A549 (cell line): ENCODE measurements around the gene PSRC1. TPM values are rescaled to one million over a fixed set of nuclear protein-coding genes. Genes with fewer than 3 reads are reported as not detected.

Experiments
- ATAC-seq, 2 experiments: fragments of 200-7000 bp in 1 of 2; fragments of >200 bp in 1 of 2; cut with Nextera tagmentation in 1 of 2; cut with Tn5 transposase in 1 of 2; 3 replicates each; pipeline versions ENCODE4 v1.8.0 to v1.9.1; 2018 to 2020; ENCODE audit warnings: mild to moderate bottlenecking in 1 of 2, moderate library complexity in 1 of 2
- CTCF ChIA-PET: fragments of 300-600 bp; sonication (Branson Sonifier 250); formaldehyde crosslinking; extraction: SDS; loops from one replicate; lab custom pipeline; 2021; ENCODE audit warnings: antibody characterized with exemption, inconsistent platforms; lab: Yijun Ruan, JAX
- POLR2A ChIA-PET: fragments of 350-600 bp; formaldehyde crosslinking; extraction: SDS; loops from one replicate; lab custom pipeline; 2021; ENCODE audit warnings: antibody characterized with exemption, inconsistent platforms; lab: Yijun Ruan, JAX
- DNase-seq, 2 experiments: peaks; one replicate each; pipeline versions ENCODE4 v3.0.0 to v3.0.0-alpha.2; 2011 to 2016; ENCODE audit warnings: low read depth in 1 of 2, low spot score in 1 of 2
- FAIRE-seq: peaks from 2 replicates; lab custom pipeline; 2011; peaks lifted over from hg19 to GRCh38; lab: Jason Lieb, UNC
- H3K27ac ChIP-seq, 2 experiments: fragments of >200 bp; sonication (Bioruptor Twin); formaldehyde crosslinking; 3 replicates each; pipeline ENCODE4 v1.5.1; 2016 to 2017
- H3K4me1 ChIP-seq: fragments of >200 bp; sonication (Bioruptor Twin); formaldehyde crosslinking; 3 replicates; pipeline ENCODE4 v1.6.1; 2016
- H3K4me2 ChIP-seq: fragments of >200 bp; sonication (Bioruptor Twin); formaldehyde crosslinking; 3 replicates; pipeline ENCODE4 v1.6.1; 2016
- H3K4me3 ChIP-seq: fragments of >200 bp; sonication (Bioruptor Twin); formaldehyde crosslinking; 3 replicates; pipeline ENCODE4 v1.5.1; 2016
- H3K9me3 ChIP-seq: fragments of >200 bp; sonication (Bioruptor Twin); formaldehyde crosslinking; 3 replicates; pipeline ENCODE4 v1.6.1; 2016
- ATOH8 ChIP-seq: fragments of 250-450 bp; sonication (Bioruptor Pico); IDR thresholded peaks from 2 replicates; pipeline ENCODE4 v1.5.0; 2020; ENCODE audit warnings: low read depth, mild to moderate bottlenecking, moderate library complexity
- BCL3 ChIP-seq: fragments of >200 bp; sonication (Bioruptor Twin); formaldehyde crosslinking; IDR thresholded peaks from 3 replicates; pipeline ENCODE4 v1.6.1; 2016
- CBX8 ChIP-seq: fragments of 200-600 bp; sonication (generic); IDR thresholded peaks from 2 replicates; pipeline ENCODE4 v1.6.1; 2016
- ESRRA ChIP-seq: fragments of 150-350 bp; IDR thresholded peaks from 2 replicates; pipeline ENCODE4 v1.6.1; 2014; ENCODE audit warnings: mild to moderate bottlenecking, low read length, borderline replicate concordance
- FOSB ChIP-seq: fragments of 250-450 bp; sonication (Bioruptor Pico); IDR thresholded peaks from 2 replicates; pipeline ENCODE4 v1.5.0; 2020; ENCODE audit warnings: mild to moderate bottlenecking, moderate library complexity
- GATA3 ChIP-seq: IDR thresholded peaks from 2 replicates; pipeline ENCODE4 v1.6.1; 2012; ENCODE audit warnings: borderline replicate concordance
- HOXA7 ChIP-seq: fragments of 250-450 bp; sonication (Bioruptor Pico); IDR thresholded peaks from 2 replicates; pipeline ENCODE4 v1.5.0; 2020; ENCODE audit warnings: mild to moderate bottlenecking, moderate library complexity
- HOXB13 ChIP-seq: fragments of 250-450 bp; sonication (Bioruptor Pico); IDR thresholded peaks from 2 replicates; pipeline ENCODE4 v1.5.0; 2020; ENCODE audit warnings: low read depth, mild to moderate bottlenecking, moderate library complexity
- KDM5A ChIP-seq: fragments of 200-600 bp; sonication (generic); IDR thresholded peaks from 2 replicates; pipeline ENCODE4 v1.6.1; 2016; ENCODE audit warnings: antibody characterized with exemption, mild to moderate bottlenecking
- MAX ChIP-seq: IDR thresholded peaks from 2 replicates; pipeline ENCODE4 v1.6.1; 2012
- MYC ChIP-seq: IDR thresholded peaks from 2 replicates; pipeline ENCODE4 v1.6.1; 2012; ENCODE audit warnings: mild to moderate bottlenecking, inconsistent platforms, low read length, improper control_type of control experiment, borderline replicate concordance
- NR3C1 ChIP-seq: fragments of >200 bp; sonication (Bioruptor Twin); formaldehyde crosslinking; IDR thresholded peaks from 3 replicates; pipeline ENCODE4 v1.6.1; 2017
- POLR2AphosphoS2 ChIP-seq: conservative IDR thresholded peaks from 2 replicates; pipeline ENCODE4 v1.6.1; 2012; ENCODE audit warnings: low read length, improper control_type of control experiment, inconsistent platforms
- RFX5 ChIP-seq: fragments of 450-650 bp; IDR thresholded peaks from 2 replicates; pipeline ENCODE4 v1.7.1; 2014; ENCODE audit warnings: antibody characterized with exemption, mild to moderate bottlenecking, moderate library complexity
- RNF2 ChIP-seq: fragments of 200-600 bp; sonication (generic); IDR thresholded peaks from 2 replicates; pipeline ENCODE4 v1.6.1; 2016; ENCODE audit warnings: low read depth, mild to moderate bottlenecking, antibody characterized with exemption, moderate library complexity, borderline replicate concordance
- SREBF2 ChIP-seq: fragments of 450-650 bp; IDR thresholded peaks from 2 replicates; pipeline ENCODE4 v1.6.1; 2014; ENCODE audit warnings: mild to moderate bottlenecking, moderate library complexity
- USF2 ChIP-seq: fragments of 450-650 bp; IDR thresholded peaks from 2 replicates; pipeline ENCODE4 v1.6.1; 2014; ENCODE audit warnings: antibody characterized with exemption
- ZSCAN20 ChIP-seq: fragments of 250-450 bp; sonication (Bioruptor Pico); IDR thresholded peaks from 2 replicates; pipeline ENCODE4 v1.8.0; 2022; ENCODE audit warnings: mild to moderate bottlenecking, moderate library complexity
- WGBS: methylation state at CpG from one replicate; pipeline ENCODE4 v1.1.6; 2017; ENCODE audit errors: missing lambda C conversion rate; 5-methylcytosine and 5-hydroxymethylcytosine counted together
- polyA plus RNA-seq, 4 experiments: library from polyadenylated mRNA; depleted of rRNA in 3 of 4; stranded (reverse); fragments of >200 nt; fragmentation: RNase III in 1 of 4; extraction: RNeasy Plus Mini Kit Qiagen cat#74134 plus additional on column Dnase treatment in 1 of 4; gene quantifications; 2 replicates in 3 of 4; 3 replicates in 1 of 4; pipeline ENCODE4 v1.2.3, GENCODE V29; 2011 to 2017

Gene PSRC1
- polyA plus RNA-seq, 2 of the 4 experiments (the other 2 are of a cell fraction): 15.3 to 21.5 TPM

- no peak for ATAC-seq
- WGBS: 42% methylated on average over 2 of the region's 2 CpGs
- no peak overlapping the region for H3K27ac ChIP-seq
- H3K4me1 ChIP-seq: no peaks in the 10 kb centered on the region
- DNase-seq: no peak
- no peak for TF ChIP-seq ATOH8 (CRISPR knock-in tag)
- TF ChIP-seq POLR2AphosphoS2: no peak
- TF ChIP-seq FOSB (CRISPR knock-in tag): no peak
- TF ChIP-seq SREBF2: no peak
- no peak for TF ChIP-seq NR3C1
- no peak for TF ChIP-seq ZSCAN20 (CRISPR knock-in tag)
- TF ChIP-seq CBX8: no peak
- no peak for TF ChIP-seq MAX
- TF ChIP-seq MYC: no peak
- ChIA-PET CTCF (interaction anchor here (0.6 to 1.3 kb wide), 2 partner anchors 11 to 21 kb away, joined by 3 read pairs; no protein-coding TSS in a partner anchor), POLR2A (interaction anchor here (1.7 kb wide), 1 partner anchor 10 kb away, joined by 6 read pairs; the partner anchor contains the start of gene PSRC1)
- FAIRE-seq: no peak
- no peak overlapping the region for H3K4me2 ChIP-seq
- no peaks in the 10 kb centered on the region for H3K9me3 ChIP-seq
- H3K4me3 ChIP-seq: no peak overlapping the region
Observed at GRCh38 chr1:109293026-109293425, 10.1 kb upstream of the PSRC1 start.

- Histone ChIP-seq H3K27ac (no peak overlapping the region), H3K4me1 (no peaks in the 10 kb centered on the region), H3K4me3 (no peak overlapping the region)
- DNase-seq: no peak
- CTCF ChIA-PET: interaction anchor here (0.6 to 1.3 kb wide), 2 partner anchors 12 to 21 kb away, joined by 3 read pairs; no protein-coding TSS in a partner anchor
- WGBS: 85% methylated on average over 7 of the region's 9 CpGs
- TF ChIP-seq USF2 (no peak), BCL3 (no peak), RNF2 (no peak), KDM5A (no peak), HOXB13 (CRISPR knock-in tag) (no peak), GATA3 (no peak)
- TF ChIP-seq, all 56 proteins: peak for 0
- FAIRE-seq (no peak), ATAC-seq (no peak)
- Histone ChIP-seq H3K9me3 (no peaks in the 10 kb centered on the region), H3K4me2 (no peak overlapping the region)
- POLR2A ChIA-PET: interaction anchor here (1.7 kb wide), 1 partner anchor 9 kb away, joined by 6 read pairs; the partner anchor contains the start of gene PSRC1
Observed at GRCh38 chr1:109292364-109292763, 9.4 kb upstream of the PSRC1 start.

GRCh38 chr1:109290998-109291397 lies 8.1 kb upstream of the PSRC1 start:
- H3K4me2 ChIP-seq: no peak overlapping the region
- ChIA-PET CTCF (interaction anchor here (1.2 kb wide), 1 partner anchor 14 kb away, joined by 3 read pairs; no protein-coding TSS in a partner anchor), POLR2A (no interaction called here)
- H3K9me3 ChIP-seq: no peaks in the 10 kb centered on the region
- 66% methylated on average over 6 of the region's 6 CpGs for WGBS
- ATAC-seq (no peak), FAIRE-seq (no peak), DNase-seq (no peak)
- H3K27ac ChIP-seq: no peak overlapping the region
- H3K4me3 ChIP-seq: no peak overlapping the region
- H3K4me1 ChIP-seq: no peaks in the 10 kb centered on the region
- TF ChIP-seq USF2 (no peak), HOXA7 (CRISPR knock-in tag) (no peak), RFX5 (no peak), ESRRA (no peak)
